GM18519 (cell line): ENCODE data around the gene SIAH1.
A peak's percentile ranks its signal among the peaks of the same experiment; 100 is the strongest.
"Not testable (repeated sequence)": the region's sequence is repeated elsewhere in the genome, so short reads cannot be mapped to it uniquely, and the experiment has no call there.

Source experiments
- ATAC-seq: cut with Tn5 transposase; IDR thresholded peaks from one replicate; pipeline ENCODE4 v1.9.1; 2021; ENCODE audit warnings: mild to moderate bottlenecking, moderate library complexity; ENCODE audit not compliant: unreplicated experiment, low FRiP score

SIAH1 gene

DNA sequence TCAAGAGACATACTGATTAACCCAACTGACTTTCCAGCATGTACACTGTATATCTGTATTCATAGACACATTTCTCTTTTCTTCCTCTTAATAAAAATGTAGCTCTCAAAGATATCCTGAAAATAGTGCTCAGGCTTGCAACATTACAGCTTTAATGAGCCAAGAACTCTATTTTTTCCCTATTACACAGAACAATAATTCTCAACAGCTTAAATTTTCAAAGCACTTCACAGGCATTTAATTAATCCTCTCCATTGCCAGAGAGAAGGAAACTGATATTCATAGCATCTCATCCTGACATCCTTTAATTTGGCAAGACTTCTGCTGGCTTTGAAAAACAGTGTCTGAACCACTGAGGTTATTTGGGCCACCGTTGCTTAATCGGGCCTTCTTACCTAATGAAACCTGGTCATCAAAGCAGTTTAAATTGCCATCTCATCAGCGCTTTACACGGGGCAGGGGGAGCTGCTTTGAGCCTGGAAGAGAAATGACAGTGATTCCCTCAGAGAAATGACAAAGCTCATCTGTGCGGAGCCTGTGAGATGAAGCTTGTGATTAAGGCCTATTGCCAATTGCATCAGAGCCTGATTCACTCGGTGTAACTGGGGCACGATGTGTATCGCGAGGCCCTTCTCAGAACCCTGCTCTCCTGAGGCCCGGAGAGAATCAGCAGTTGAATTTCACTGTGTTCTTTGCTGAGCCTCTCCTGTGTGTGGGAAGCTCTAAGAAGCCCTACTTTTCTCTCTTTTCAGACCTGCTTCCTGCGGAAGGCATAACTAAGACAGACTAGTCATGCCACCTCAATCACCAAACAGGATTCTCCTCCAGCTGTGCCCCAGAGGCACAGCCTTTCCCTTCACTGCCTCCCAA, 8.5 kb upstream of the SIAH1 start:
- ATAC-seq = no peak

DNA sequence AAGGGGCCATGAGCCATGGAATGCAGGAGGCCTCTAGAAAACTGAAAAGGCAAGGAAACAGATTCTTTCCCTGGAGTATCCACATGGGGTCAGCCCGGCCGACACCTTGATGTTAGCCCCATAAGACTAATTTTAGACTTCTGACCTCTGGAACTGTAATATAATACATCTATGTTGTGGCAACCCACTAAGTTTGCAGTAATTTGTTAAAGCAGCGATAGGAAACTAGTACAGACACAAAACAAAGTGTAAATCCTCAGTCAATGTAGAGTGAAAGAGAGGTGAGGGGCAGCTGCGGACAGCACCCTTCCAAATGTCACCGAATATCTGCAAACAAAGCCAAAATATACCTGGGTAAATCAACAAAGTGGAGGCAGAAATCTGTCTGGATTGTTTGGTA, 7.2 kb upstream of the SIAH1 start:
- no peak for ATAC-seq

DNA sequence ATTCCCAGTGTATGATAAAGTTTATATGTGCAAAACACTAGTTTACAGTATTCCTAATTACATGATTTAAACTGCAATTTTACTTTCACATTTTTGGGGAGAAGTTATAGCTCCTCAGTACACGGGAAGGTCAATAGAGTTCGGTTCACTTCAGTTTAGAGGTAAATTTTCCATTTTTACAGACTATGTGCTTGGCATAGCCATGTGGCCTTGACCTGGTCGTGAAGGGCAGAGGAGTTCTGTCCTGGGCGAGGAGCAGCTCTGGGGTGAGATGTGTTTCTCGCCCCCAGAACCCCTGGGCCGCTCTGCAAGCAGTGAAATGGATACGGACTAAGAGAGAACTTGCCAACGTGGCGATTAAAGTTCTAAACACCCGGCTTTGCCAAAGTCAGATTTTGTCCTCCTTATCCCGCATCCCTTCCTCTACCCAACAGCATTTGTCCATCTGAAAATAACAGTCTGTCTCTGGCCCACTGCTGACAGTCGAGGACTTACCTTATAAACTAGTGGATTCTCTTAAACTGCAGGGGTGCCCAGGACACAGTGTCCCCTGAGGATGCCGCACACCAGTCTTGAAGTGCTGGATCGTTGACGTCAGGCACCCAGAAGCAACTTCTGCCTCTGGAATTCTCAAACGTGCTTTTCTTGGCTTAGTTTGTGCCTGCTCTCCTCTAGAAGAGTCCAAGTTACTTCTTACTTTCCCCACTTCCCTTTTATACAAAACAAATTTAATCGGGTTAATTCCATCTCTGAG, 1.5 kb upstream of the SIAH1 start:
- no peak for ATAC-seq

DNA sequence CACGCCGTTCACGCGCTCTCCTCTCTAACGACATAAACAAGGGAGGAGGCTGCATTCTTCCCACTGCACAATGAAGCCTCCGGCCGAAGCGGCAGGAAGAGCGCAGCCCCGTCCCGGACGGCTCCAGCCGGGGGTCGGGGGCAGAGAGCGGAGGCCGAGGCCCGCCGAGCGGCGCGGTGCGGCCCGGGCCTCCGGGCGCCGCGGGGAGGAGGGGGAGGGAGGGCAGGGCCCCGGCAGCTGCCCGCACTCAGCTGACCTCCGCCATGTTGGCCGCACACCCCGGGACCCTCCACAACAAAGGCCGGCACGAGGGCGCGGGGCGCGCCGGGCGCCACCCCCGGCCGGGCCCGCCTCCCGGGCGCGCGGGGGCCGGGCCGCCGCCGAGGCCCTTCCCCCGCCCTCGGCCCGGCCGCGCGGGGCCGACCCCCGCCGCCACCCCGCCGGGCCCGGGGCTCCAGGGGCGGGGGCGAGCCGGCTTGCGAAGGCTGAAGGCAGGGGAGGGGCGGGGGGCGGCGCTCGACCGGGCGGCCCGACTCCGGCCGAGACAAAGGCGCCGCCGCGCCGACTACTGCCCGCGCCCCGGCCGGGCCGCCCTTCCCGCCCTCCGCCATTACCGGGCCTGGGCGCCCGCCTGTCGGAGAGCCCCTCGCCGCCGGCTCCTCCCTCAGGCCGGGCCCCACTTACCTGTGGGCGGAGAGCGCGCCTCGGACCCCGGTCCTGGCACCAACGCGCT, 527 bp downstream of the SIAH1 start:
- peak; percentile 38 for ATAC-seq

DNA sequence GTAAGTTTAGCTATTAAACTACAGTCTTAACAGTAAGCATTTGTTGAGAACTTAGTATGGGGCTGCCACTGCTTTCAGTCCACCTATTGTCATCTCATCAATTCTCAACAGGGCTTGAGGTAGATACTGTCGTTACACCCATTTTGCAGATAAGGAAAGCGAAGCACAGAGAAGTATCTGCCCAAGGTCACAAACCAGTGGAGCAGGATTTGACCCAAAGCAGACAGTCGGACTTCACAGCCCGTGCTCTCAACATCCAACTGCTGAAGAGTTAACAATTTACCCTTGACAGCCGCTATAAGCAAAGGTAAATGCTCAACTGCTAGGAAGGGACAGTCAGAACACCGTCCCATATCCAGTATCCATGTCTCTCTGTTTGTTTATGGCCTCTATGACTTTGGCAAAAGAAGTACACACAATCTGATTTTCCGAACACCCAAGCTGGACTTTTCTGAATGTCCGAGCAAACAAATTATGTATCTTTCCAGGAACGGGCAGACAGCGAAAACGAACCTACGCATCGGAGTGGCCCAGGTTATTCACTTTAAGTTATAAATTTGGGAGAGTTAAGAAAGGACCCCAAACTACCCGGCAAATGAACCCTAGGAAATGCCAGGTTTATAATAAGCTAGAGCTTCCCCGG, 1.2 kb downstream of the SIAH1 start:
- no peak for ATAC-seq

DNA sequence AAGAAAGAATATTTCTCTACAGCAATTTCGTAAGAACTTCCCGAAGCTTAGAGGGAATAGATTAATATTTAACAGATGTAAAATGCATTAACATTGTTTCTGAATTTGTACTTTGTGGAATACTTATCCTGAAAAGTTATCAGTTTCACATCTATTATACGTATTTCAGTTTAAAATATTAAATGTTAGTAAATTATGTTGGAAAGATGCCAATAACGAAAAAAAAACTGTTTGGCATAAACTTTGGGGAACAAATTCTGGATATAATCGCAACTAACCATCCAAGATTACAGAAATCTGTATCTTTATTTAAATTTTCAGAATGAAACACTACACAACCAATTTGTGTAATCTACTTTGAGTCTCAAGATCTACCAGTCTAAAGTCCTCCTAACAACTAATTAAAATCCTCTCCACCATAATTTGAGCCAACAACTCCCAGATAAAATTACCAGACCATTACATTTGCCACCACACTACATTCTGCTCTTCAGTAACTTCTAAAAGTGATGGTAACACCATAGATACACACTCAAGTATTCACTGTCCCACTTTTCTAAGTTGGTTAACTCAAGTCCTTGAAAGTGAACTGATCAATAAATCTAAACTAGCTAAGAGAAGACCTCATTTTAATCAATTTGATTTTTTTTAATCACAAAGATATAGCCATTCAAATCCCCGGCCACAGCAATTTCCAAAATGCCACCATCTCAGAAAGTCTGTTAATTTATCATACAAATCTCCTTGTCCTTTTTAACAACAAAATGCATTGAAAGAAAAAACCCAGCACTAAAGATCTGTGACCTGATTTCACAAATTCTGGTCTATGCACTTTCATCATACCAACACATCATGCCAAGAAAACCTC, 2.0 kb downstream of the SIAH1 start:
- ATAC-seq = no peak

DNA sequence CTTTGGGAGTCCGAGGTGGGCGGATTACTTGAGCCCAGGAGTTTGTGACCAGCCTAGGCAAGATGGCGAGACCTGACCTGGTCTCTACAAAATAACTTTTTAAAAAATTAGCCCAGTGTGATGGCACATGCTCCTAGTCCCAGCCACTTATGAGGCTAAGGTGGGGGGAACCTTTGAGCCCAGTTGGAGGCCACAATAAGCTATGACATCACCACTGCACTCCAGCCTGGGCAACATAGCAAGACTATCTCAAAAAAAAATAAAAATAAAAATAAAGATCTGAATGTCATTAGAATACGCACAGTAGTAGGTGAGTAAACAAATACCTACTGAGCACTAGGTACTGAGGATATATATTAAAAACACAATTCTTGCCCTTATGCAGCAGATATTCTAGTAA, 3.1 kb downstream of the SIAH1 start:
- ATAC-seq = no peak

DNA sequence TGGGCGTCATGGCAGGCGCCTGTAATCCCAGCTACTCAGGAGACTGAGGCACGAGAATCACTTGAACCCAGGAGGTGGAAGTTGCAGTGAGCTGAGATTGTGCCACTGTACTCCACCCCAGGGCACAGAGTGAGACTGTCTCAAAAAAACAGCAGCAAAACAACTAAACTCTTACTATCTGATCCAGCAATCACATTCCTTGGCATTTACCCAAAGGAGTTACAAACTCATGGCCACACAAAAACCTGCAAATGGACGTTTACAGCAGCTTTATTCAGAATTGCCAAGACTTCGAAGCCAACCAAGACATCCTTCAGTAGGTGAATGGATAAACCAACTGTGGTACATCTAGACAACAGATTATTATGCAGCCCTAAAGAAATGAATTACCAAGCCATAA, 4.0 kb downstream of the SIAH1 start:
- ATAC-seq = no peak

DNA sequence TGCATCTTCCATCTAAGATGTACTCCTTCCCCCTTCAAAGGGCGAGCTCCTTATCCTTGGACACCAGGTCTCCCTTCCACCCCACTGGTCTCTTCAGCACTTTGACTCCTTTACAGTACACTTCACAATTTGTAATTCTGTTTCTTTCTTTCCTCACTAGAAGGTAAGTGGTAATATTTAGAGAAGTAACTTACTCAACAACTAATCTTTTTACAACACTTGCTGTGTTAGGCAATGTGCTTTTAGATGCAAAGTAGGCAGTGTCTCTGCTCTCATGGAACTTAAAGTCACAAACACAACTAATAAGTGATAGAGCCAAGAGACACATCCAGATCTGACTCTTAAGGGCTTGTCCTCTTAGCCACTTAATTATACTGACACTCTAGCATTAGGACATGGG, 6.4 kb downstream of the SIAH1 start:
- no peak for ATAC-seq

DNA sequence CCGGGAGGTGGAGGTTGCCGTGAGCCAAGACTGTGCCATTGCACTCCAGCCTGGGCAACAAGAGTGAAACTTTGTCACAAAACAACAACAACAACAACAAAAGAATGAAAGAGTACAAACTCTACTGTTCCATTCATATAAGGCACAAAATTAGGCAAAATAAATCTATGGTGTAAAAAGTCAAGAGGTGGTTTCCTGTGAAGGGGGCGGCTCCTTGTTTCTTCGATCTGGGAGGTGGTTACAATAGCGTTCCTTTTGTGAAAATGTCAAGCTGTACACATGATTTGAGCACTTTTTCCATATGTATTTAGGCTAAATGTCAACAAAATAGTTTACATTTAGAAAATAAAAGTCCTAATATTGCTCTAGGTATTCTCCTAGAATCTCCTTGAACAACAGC, 6.9 kb downstream of the SIAH1 start:
- no peak for ATAC-seq

DNA sequence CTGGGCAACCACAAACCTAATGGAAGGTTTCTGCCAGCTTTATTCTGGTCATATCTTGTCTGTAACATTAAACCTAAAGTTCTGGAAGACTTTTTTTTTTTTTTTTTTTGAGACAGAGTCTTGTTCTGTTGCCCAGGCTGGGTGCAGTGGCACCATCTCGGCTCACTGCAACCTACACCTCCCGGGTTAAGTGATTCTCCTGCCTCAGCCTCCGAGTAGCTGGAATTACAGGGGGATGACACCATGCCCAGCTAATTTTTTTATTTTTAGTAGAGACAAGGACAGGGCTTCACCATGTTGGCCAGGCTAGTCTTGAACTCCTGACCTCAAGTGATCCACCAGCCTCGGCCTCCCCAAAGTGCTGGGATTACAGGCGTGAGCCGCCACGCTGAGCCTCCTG, 7.9 kb downstream of the SIAH1 start:
- not testable (repeated sequence) for ATAC-seq

DNA sequence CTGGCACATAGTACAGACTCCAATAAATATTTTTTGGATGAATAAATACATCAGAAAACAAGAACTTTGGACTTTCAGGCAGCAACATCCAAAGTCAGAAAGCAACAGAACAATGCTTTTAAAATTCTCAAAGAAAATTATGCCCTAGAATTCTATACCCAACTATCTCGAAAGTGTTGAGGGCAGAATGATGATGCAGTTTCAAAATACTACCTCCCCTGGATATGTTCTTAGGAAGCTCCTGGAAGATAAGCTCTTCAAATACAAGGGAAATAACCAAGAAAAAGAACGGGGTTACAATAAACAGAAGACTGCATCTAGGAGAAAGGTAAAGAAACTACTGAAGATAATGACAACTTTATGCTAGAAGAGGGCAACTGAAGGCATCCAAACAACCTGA, 11.0 kb downstream of the SIAH1 start:
- no peak for ATAC-seq

DNA sequence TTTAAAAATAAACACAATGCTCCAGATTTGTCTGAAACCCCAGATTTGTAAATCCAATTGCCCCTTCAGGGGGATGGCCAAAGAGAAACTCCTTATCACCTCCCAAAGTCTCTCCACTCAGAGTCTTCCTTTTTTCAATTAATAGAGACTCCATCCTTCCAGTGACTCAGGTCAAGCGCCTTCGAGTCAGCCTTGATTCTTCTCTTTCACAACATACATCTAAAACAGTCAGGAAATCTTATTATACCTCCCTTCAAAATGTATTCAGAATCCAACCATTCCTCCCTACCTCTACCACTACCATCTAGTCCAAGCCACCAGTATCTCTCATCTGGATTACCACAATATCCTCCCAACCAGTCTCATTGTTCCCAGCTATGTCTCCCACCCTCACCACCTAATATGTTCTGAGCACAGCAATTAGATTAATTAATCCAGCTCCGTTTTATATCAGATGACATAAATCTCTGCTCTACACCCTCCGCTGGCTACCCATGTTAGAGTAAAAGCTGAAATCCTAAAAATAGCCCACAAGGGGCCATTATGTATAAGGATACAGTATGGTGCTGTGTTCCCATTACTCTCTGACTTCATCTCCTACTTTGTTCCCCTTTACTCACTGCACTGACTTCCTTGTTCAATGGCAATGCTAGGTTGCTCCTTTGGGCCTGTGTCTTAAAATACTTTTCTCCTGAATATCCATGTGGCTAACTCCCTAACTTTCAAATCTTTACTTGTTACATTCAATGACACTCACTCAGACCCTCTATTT, 11.8 kb downstream of the SIAH1 start:
- no peak for ATAC-seq

DNA sequence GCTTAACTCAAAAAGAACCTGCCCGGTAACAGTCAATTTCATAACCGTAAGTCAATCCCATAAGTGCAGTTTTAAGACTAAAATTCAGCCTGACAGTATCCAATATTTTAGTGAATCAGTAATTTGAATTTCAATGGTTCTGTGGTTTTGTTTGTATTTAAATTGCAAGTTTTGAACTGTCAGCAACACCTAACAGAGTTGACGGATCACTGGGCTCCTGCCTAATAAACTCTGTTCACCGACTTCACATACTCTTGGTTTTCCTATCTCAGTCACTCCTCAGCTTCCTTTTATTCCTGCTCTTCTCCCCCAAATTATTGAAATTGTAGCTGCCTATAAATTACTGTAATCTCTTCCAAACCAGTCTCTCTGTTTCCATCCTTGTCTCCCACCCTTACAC, 12.5 kb downstream of the SIAH1 start:
- ATAC-seq = no peak

DNA sequence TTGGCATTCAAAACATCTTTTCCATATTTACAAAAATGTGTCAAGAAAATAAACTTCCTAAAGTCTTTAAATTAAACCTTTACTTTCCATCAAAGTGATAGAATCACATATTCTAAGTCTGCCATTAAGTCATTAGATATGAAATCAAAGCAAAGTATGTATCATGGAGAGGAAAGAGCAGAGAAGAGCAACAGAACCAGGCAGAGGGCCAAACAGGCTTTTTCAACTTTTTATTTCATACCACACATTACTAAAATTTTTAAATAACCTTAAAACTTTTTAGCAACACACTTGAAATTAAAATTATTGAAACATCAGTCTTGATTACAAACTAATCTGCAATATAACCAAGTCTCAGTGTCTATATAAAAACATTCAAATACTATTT, 13.8 kb downstream of the SIAH1 start:
- ATAC-seq = no peak

DNA sequence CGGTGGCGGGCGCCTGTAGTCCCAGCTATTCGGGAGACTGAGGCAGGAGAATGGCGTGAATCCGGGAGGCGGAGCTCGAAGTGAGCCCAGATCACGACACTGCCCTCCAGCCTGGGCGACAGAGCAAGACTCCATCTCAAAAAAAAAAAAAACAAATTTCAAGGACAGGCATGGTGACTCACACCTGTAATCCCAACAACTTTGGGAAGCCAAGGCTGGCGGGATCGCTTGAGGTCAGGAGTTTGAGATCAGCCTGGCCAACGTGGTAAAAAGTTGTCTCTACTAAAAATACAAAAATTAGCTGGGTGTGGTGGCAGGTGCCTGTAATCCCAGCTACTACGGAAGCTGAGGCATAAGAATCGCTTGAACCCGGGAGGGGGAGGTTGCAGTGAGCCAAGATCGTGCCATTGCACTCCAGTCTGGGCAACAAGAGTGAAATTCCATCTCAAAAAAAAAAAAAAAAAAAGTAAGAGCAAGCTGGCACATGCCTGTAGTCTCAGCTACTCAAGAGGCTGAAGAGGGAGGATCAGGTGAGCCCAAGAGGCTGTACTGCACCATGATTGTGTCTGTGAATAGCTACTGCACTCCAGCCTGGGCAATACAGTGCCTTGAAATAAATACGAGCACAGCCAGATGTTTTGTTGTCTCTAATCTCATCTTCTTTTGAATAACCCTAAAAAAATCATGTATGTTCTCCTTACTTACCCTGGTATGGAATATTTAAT, 14.4 kb downstream of the SIAH1 start:
- not testable (repeated sequence) for ATAC-seq

DNA sequence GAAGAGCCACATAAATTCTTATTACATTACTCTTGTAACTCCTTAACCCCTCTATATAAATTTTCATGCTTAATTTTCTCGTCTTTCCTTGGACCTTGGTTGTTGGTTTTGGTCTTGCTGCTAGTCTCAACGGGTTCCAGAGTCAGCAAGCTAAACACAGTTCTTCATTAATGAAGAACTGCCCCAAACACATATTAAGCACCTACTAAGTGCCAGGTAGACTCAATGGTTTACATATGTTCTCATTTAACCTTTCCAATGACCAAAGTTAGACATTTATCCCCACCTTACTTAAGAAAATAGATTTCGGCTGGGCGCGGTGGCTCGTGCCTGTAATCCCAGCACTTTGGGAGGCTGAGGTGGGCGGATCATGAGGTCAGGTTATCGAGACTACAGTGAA, 15.0 kb downstream of the SIAH1 start:
- no peak for ATAC-seq

DNA sequence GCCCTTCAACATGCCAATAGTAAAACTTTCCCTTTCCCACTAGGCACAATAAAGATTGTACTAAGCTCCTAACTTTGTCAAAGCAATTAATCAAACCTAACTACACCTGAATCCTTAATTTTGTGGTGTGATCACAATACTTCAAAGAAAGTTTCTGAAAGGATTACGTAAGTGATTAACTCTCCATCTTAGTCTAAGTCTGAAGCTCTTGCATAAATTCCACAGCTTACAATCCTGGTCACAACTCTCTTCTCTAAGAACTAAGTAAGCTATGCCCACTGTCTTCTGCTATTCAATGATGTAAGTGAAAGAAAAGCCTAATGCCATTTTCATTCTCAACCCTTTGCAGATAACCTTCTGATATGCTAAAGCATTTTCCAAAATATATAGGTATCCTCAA, 15.4 kb downstream of the SIAH1 start:
- ATAC-seq = no peak
